GM19372 (cell line): ENCODE measurements around the gene PRTN3.
A peak's percentile ranks its signal among the peaks of the same experiment; 100 is the strongest.

Source experiments
- ATAC-seq: cut with Tn5 transposase; IDR thresholded peaks from one replicate; pipeline ENCODE4 v1.9.1; 2021; ENCODE audit warnings: mild to moderate bottlenecking, low read depth, moderate library complexity; ENCODE audit not compliant: unreplicated experiment

Gene PRTN3

DNA sequence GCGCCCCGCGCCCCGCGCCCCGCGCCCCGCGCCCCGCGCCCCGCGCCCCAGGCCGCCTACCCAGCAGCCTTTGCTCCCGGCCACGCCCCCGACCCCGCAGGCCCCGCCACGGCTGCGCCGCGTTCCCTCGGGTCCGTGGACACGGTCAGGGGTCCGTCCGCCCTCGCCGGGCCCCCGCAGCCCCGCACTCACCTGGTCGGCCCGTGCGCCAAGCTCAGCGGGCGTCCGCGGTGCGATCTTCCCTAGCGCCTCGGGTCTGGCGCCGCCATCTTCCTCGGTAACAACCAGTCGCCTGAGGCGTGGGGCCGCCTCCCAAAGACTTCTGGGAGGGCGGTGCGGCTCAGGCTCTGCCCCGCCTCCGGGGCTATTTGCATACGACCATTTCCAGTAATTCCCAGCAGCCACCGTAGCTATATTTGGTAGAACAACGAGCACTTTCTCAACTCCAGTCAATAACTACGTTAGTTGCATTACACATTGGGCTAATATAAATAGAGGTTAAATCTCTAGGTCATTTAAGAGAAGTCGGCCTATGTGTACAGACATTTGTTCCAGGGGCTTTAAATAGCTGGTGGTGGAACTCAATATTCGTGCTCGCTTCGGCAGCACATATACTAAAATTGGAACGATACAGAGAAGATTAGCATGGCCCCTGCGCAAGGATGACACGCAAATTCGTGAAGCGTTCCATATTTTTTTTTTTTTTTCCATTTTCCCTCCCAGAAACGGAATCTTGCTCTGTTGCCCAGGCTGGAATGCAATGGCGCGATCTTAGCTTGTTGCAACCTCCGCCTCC, 52.3 kb downstream of the PRTN3 start, which contains the start of the genes MED16 and RNU6-9:
Gene MED16 (minus strand): TSS at position 294 of the 796 bp plus-strand sequence. CDS start 2,056 bp downstream, outside the sequence.
Gene RNU6-9 (plus strand): TSS at position 591 of the 796 bp plus-strand sequence.
- ATAC-seq = peak; percentile 79

DNA sequence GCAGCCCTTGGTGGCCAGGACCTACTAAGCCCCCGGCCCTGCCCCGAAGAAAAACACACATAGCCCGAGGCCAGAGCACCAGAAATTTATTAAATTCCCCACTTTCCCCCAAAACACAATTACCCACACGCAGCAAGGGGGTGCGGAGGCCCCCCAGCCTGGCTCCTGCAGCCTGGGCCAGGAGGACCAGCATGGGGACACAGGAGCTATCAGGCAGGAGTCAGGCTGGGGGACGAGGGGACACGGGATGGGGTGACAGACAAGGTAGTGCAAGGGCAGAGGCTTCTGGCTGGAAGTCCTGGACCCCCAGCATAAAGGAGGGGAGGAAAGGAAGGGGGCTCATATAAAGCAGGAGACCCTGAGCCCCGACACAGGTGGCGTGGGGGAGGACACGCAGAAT, 55.6 kb downstream of the PRTN3 start:
- no peak for ATAC-seq

DNA sequence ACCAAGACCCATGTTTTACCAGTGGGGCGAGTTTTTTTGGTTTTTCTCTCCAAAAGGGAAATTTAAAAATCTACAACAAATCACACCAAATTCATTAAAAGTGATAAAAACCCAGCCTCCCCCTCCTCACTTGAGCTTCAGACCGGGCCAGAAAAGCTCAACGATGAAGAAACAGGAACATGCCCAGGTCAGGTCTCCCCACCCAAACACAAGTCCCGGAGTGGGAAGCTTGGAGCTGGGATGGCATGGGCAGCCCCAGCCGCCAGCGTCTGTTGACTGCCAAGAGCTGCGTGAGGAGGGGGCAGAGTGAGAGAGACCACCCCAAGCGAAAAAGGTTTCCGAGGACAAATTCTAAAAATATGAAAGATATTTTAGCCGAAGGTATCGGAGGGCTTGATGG, 56.2 kb downstream of the PRTN3 start:
- ATAC-seq = no peak

DNA sequence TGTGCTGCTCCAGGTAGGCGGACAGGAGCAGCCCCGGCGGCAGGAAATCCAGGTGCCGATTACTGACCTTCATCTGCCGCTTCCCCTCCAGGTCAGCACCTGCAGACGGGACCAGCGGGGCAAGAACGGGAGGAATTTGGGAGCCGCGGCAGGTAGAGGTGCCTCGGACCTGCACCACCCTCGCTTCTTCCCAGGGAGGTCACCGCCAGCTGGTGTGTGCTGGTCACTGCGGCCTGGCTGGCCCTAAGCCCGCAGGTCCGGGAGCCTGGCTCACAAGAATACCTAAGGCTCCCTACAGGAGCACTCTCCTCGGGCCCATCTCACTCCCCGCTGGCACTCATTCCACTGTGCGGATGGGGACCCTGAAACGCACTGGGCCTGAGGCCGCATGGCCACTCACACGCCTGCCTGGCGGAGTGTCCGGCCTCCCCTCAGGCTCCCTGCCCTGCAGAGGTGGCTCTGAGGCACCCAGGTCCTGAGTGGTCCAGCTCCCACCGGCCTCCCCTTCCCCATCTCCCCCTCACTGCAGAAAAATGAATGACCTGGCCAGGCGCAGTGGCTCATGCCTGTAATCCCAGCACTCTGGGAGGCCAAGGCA, 56.7 kb downstream of the PRTN3 start:
- ATAC-seq = no peak
